Smooth muscle cell (in vitro differentiated cells): ENCODE measurements around the gene STPG3. TPM values are rescaled to one million over a fixed set of nuclear protein-coding genes. Genes with fewer than 3 reads are reported as not detected.

Source experiments
- DNase-seq: peaks from one replicate; lab custom pipeline; 2025; ENCODE audit not compliant: unreplicated experiment; lab: John Stamatoyannopoulos, UW
- H2AFZ ChIP-seq: fragments of 200-600 bp; sonication (generic); 2 replicates; pipeline ENCODE4 v1.6.0; 2016; ENCODE audit warnings: antibody characterized with exemption, low read depth, mild to moderate bottlenecking
- H3F3A ChIP-seq: fragments of 200-600 bp; sonication (generic); 2 replicates; pipeline ENCODE4 v1.6.0; 2017; ENCODE audit warnings: antibody characterized with exemption, low read depth
- H3K27ac ChIP-seq: fragments of 200-600 bp; sonication (generic); 2 replicates; pipeline ENCODE4 v1.5.1; 2016; ENCODE audit warnings: low read depth, mild to moderate bottlenecking
- H3K27me3 ChIP-seq: fragments of 200-600 bp; sonication (generic); 2 replicates; pipeline ENCODE4 v1.6.1; 2016; ENCODE audit warnings: low read depth, mild to moderate bottlenecking
- H3K36me3 ChIP-seq: fragments of 200-600 bp; sonication (generic); 2 replicates; pipeline ENCODE4 v1.5.1; 2016; ENCODE audit warnings: low read depth
- H3K4me1 ChIP-seq: fragments of 200-600 bp; sonication (generic); 2 replicates; pipeline ENCODE4 v1.5.1; 2016; ENCODE audit warnings: low read depth
- H3K4me2 ChIP-seq: fragments of 200-600 bp; sonication (generic); 2 replicates; pipeline ENCODE4 v1.6.0; 2016; ENCODE audit warnings: mild to moderate bottlenecking
- H3K4me3 ChIP-seq: fragments of 200-600 bp; sonication (generic); 2 replicates; pipeline ENCODE4 v1.5.1; 2016; ENCODE audit warnings: mild to moderate bottlenecking
- H3K79me2 ChIP-seq: fragments of 200-600 bp; sonication (generic); 2 replicates; pipeline ENCODE4 v1.6.0; 2016; ENCODE audit warnings: low read depth, mild to moderate bottlenecking
- H3K9ac ChIP-seq: fragments of 200-600 bp; sonication (generic); 2 replicates; pipeline ENCODE4 v1.6.0; 2016; ENCODE audit warnings: low read depth
- H3K9me3 ChIP-seq: fragments of 200-600 bp; sonication (generic); replicated peaks from 2 replicates; pipeline ENCODE4 v1.5.1; 2016; ENCODE audit warnings: low read depth
- H4K20me1 ChIP-seq: fragments of 200-600 bp; sonication (generic); 2 replicates; pipeline ENCODE4 v1.6.0; 2016; ENCODE audit warnings: low read depth
- WGBS: methylation state at CpG from one replicate; pipeline ENCODE4 v1.1.7; 2016; ENCODE audit warnings: low lambda C conversion rate; 5-methylcytosine and 5-hydroxymethylcytosine counted together
- polyA plus RNA-seq: library from polyadenylated mRNA; unstranded; fragments of >200 nt; fragmentation: Nextera tagmentation; extraction: Ambion mirVana; gene quantifications from 2 replicates; pipeline ENCODE4 v1.2.1, GENCODE V29; 2016
- total RNA-seq: library from RNA; depleted of rRNA; stranded (reverse); fragments of >200 nt; gene quantifications from 2 replicates; pipeline ENCODE4 v1.2.3, GENCODE V29; 2014
- TF ChIP-seq, protein P1 (sequence below): fragments of 200-600 bp; sonication (generic); IDR thresholded peaks from 2 replicates; pipeline ENCODE4 v1.5.1; 2017; ENCODE audit warnings: borderline replicate concordance, mild to moderate bottlenecking, antibody characterized with exemption; ENCODE audit not compliant: insufficient read depth, poor library complexity, severe bottlenecking

STPG3 gene
- total and polyA plus RNA-seq, 2 experiments from 2014 or later: not detected

DNA sequence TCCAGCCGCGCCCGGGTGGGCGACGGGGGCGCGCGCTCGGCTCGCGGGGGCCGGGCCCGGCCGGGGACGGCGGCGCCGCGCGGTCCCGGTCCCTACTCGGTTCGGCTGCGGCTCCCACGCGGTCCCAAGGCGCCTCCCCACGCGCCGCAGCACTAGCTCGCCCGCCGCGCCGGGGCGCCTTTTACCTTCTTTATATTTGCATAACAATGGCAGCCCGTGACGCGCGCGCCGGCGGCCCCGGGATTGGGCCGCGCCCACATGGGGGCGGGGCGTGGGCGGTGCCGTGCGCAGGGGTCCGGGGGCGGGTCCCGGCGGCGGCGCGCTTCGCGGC, 51.0 kb downstream of the STPG3 start, which contains the start of gene NRARP:
TSS of gene NRARP (minus strand) at position 154 of the 331 bp plus-strand sequence. CDS start 343 bp downstream, outside the sequence.
- Histone ChIP-seq H3K27me3 (peaks cover 35% of the 10 kb centered on the region), H3K4me3 (peak within 1 kb of the TSS; percentile 59), H3K4me2 (peak within 1 kb of the TSS; percentile 90), H3K36me3 (no peaks in the 10 kb centered on the region), H3F3A (no peaks in the 10 kb centered on the region), H3K9me3 (no peaks in the 10 kb centered on the region), H3K79me2 (no peaks in the 10 kb centered on the region), H4K20me1 (peaks cover 9% of the 10 kb centered on the region), H3K4me1 (peaks cover 48% of the 10 kb centered on the region), H2AFZ (peak within 1 kb of the TSS; percentile 43), H3K9ac (peak within 1 kb of the TSS; percentile 34), H3K27ac (no peak within 1 kb of the TSS)
- TF ChIP-seq, protein P1, sequence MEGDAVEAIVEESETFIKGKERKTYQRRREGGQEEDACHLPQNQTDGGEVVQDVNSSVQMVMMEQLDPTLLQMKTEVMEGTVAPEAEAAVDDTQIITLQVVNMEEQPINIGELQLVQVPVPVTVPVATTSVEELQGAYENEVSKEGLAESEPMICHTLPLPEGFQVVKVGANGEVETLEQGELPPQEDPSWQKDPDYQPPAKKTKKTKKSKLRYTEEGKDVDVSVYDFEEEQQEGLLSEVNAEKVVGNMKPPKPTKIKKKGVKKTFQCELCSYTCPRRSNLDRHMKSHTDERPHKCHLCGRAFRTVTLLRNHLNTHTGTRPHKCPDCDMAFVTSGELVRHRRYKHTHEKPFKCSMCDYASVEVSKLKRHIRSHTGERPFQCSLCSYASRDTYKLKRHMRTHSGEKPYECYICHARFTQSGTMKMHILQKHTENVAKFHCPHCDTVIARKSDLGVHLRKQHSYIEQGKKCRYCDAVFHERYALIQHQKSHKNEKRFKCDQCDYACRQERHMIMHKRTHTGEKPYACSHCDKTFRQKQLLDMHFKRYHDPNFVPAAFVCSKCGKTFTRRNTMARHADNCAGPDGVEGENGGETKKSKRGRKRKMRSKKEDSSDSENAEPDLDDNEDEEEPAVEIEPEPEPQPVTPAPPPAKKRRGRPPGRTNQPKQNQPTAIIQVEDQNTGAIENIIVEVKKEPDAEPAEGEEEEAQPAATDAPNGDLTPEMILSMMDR: no peak
- WGBS: 1% methylated on average over 22 of the region's 60 CpGs
- no peak for DNase-seq

DNA sequence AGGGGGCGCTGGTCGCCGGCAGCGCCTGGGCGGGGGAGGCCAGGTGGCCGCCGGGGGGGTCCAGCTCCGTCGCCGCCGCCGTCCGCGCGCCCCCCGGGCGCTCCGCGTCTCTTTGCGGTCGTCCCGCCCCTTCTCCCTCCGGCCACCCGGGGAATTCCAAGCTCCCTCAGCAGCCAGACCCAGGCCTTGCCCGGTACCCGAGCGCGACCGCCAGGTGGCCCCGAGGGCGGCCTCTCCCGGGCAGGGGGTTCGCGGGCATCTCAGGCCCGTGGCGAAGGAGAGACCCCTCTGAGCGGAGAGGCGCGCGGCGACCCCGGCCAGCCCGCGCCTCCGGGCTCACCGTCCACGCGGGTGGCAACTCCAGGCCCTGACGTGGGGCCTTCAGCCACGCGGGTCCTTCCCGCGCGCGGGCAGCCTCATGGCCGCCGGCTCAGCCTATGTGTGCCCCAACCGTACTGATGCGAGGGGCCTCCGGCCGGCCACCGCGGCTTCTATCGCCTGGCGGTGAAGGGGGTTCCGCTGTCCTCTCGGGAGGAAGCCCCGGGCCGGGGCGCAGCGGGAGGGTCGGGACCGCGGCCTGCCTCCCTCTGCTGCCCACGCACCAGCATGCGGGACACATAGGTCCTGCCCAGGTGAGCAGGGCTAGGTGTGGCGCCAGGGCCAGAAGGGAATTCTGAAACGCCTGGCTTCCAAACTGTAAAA, 51.5 kb downstream of the STPG3 start:
- H4K20me1 ChIP-seq: peaks cover 9% of the 10 kb centered on the region
- H3K79me2 ChIP-seq: no peaks in the 10 kb centered on the region
- H3K4me3 ChIP-seq: peak overlapping the region; percentile 52
- DNase-seq: peak; percentile 33
- peak overlapping the region; percentile 34 for H3K9ac ChIP-seq
- H3K27me3 ChIP-seq: peaks cover 30% of the 10 kb centered on the region
- H3K4me2 ChIP-seq: peak overlapping the region; percentile 90
- TF ChIP-seq, protein P1: peak; percentile 54
- no peaks in the 10 kb centered on the region for H3K9me3 ChIP-seq
- 11% methylated on average over 52 of the region's 78 CpGs for WGBS
- no peaks in the 10 kb centered on the region for H3K36me3 ChIP-seq
- H3K4me1 ChIP-seq: peaks cover 48% of the 10 kb centered on the region
- H3F3A ChIP-seq: no peaks in the 10 kb centered on the region
- peak overlapping the region; percentile 43 for H2AFZ ChIP-seq
- no peak overlapping the region for H3K27ac ChIP-seq

Other genes starting within 250 kb of the STPG3 start
- 15.9 and 23.0 TPM in 2 replicates for gene ABCA2, start 223.0 kb upstream of the STPG3 start, total RNA-seq
- 26.2 and 29.0 TPM in 2 replicates for gene ABCA2, start 223.0 kb upstream of the STPG3 start, polyA plus RNA-seq
- gene FUT7, start 219.2 kb upstream of the STPG3 start, total RNA-seq: not detected in 2 replicates
- 0.51 TPM in 1 of 2 replicates, not detected in the other for gene FUT7, start 219.2 kb upstream of the STPG3 start, polyA plus RNA-seq
- gene NPDC1, start 205.1 kb upstream of the STPG3 start, total RNA-seq: 5.9 and 9.9 TPM in 2 replicates
- 19.3 and 38.8 TPM in 2 replicates for gene NPDC1, start 205.1 kb upstream of the STPG3 start, polyA plus RNA-seq
- gene ENTPD2, start 197.2 kb upstream of the STPG3 start, total RNA-seq: not detected in 2 replicates
- 0.30 and 0.78 TPM in 2 replicates for gene ENTPD2, start 197.2 kb upstream of the STPG3 start, polyA plus RNA-seq
- 1.9 and 2.1 TPM in 2 replicates for gene SAPCD2, start 180.7 kb upstream of the STPG3 start, total RNA-seq
- 3.9 and 5.0 TPM in 2 replicates for gene SAPCD2, start 180.7 kb upstream of the STPG3 start, polyA plus RNA-seq
- gene UAP1L1, start 173.8 kb upstream of the STPG3 start, total RNA-seq: 5.8 and 7.2 TPM in 2 replicates
- gene UAP1L1, start 173.8 kb upstream of the STPG3 start, polyA plus RNA-seq: 22.5 and 23.8 TPM in 2 replicates
- 62.9 and 70.9 TPM in 2 replicates for gene MAN1B1, start 164.3 kb upstream of the STPG3 start, total RNA-seq
- gene MAN1B1, start 164.3 kb upstream of the STPG3 start, polyA plus RNA-seq: 97.1 and 109 TPM in 2 replicates
- gene DPP7, start 136.6 kb upstream of the STPG3 start, total RNA-seq: 50.6 and 51.4 TPM in 2 replicates
- gene DPP7, start 136.6 kb upstream of the STPG3 start, polyA plus RNA-seq: 170 and 171 TPM in 2 replicates
- gene GRIN1, start 112.1 kb upstream of the STPG3 start, total RNA-seq: not detected in 2 replicates
- 0.44 TPM in 1 of 2 replicates, not detected in the other for gene GRIN1, start 112.1 kb upstream of the STPG3 start, polyA plus RNA-seq
- not detected in 2 replicates for gene LRRC26, start 81.2 kb upstream of the STPG3 start, total RNA-seq
- gene LRRC26, start 81.2 kb upstream of the STPG3 start, polyA plus RNA-seq: not detected in 2 replicates
- not detected in 2 replicates for gene TMEM210, start 79.2 kb upstream of the STPG3 start, total RNA-seq
- not detected in 2 replicates for gene TMEM210, start 79.2 kb upstream of the STPG3 start, polyA plus RNA-seq
- gene ANAPC2, start 62.7 kb upstream of the STPG3 start, total RNA-seq: 12.6 and 16.3 TPM in 2 replicates
- gene ANAPC2, start 62.7 kb upstream of the STPG3 start, polyA plus RNA-seq: 6.6 and 17.6 TPM in 2 replicates
- gene SSNA1, start 62.6 kb upstream of the STPG3 start, total RNA-seq: 32.7 and 69.5 TPM in 2 replicates
- 84.9 and 94.1 TPM in 2 replicates for gene SSNA1, start 62.6 kb upstream of the STPG3 start, polyA plus RNA-seq
- gene TPRN, start 50.5 kb upstream of the STPG3 start, total RNA-seq: 4.0 and 6.9 TPM in 2 replicates
- 15.0 and 19.0 TPM in 2 replicates for gene TPRN, start 50.5 kb upstream of the STPG3 start, polyA plus RNA-seq
- 30.2 and 31.0 TPM in 2 replicates for gene TMEM203, start 45.6 kb upstream of the STPG3 start, total RNA-seq
- gene TMEM203, start 45.6 kb upstream of the STPG3 start, polyA plus RNA-seq: 53.0 and 55.1 TPM in 2 replicates
- 3.2 and 6.5 TPM in 2 replicates for gene NDOR1, start 45.6 kb upstream of the STPG3 start, total RNA-seq
- gene NDOR1, start 45.6 kb upstream of the STPG3 start, polyA plus RNA-seq: 7.7 and 12.5 TPM in 2 replicates
- 0.36 and 0.49 TPM in 2 replicates for gene RNF208, start 29.0 kb upstream of the STPG3 start, total RNA-seq
- gene RNF208, start 29.0 kb upstream of the STPG3 start, polyA plus RNA-seq: 1.4 and 1.9 TPM in 2 replicates
- 2.2 and 2.3 TPM in 2 replicates for gene CYSRT1, start 26.1 kb upstream of the STPG3 start, total RNA-seq
- gene CYSRT1, start 26.1 kb upstream of the STPG3 start, polyA plus RNA-seq: 1.3 and 2.4 TPM in 2 replicates
- gene RNF224, start 23.8 kb upstream of the STPG3 start, total RNA-seq: not detected in 2 replicates
- not detected in 2 replicates for gene RNF224, start 23.8 kb upstream of the STPG3 start, polyA plus RNA-seq
- gene SLC34A3, start 20.4 kb upstream of the STPG3 start, total RNA-seq: not detected in 2 replicates
- gene SLC34A3, start 20.4 kb upstream of the STPG3 start, polyA plus RNA-seq: not detected in 2 replicates
- gene TUBB4B, start 10.0 kb upstream of the STPG3 start, total RNA-seq: 154 and 164 TPM in 2 replicates
- gene TUBB4B, start 10.0 kb upstream of the STPG3 start, polyA plus RNA-seq: 317 and 331 TPM in 2 replicates
- gene NELFB, start 4.0 kb downstream of the STPG3 start, total RNA-seq: 23.3 and 31.8 TPM in 2 replicates
- 60.9 and 66.6 TPM in 2 replicates for gene NELFB, start 4.0 kb downstream of the STPG3 start, polyA plus RNA-seq
- gene TOR4A, start 26.4 kb downstream of the STPG3 start, total RNA-seq: 4.6 and 6.3 TPM in 2 replicates
- 5.5 and 10.7 TPM in 2 replicates for gene TOR4A, start 26.4 kb downstream of the STPG3 start, polyA plus RNA-seq
- 2.0 and 3.7 TPM in 2 replicates for gene NRARP, start 51.0 kb downstream of the STPG3 start, total RNA-seq
- 1.7 and 3.0 TPM in 2 replicates for gene NRARP, start 51.0 kb downstream of the STPG3 start, polyA plus RNA-seq
- gene EXD3, start 171.9 kb downstream of the STPG3 start, total RNA-seq: 3.1 and 10.4 TPM in 2 replicates
- gene EXD3, start 171.9 kb downstream of the STPG3 start, polyA plus RNA-seq: 12.5 and 15.7 TPM in 2 replicates
- gene NOXA1, start 172.1 kb downstream of the STPG3 start, total RNA-seq: 0.09 and 0.90 TPM in 2 replicates
- 0.81 and 3.8 TPM in 2 replicates for gene NOXA1, start 172.1 kb downstream of the STPG3 start, polyA plus RNA-seq
- not detected in 2 replicates for gene ENTPD8, start 190.1 kb downstream of the STPG3 start, total RNA-seq
- gene ENTPD8, start 190.1 kb downstream of the STPG3 start, polyA plus RNA-seq: not detected in 2 replicates
- gene NSMF, start 208.0 kb downstream of the STPG3 start, total RNA-seq: 25.2 and 30.9 TPM in 2 replicates
- gene NSMF, start 208.0 kb downstream of the STPG3 start, polyA plus RNA-seq: 48.5 and 55.9 TPM in 2 replicates